Endometrial microvascular endothelial cells (primary cell): Measurements from ENCODE around the gene MYDGF. TPM values are rescaled to one million over a fixed set of nuclear protein-coding genes. Genes with fewer than 3 reads are reported as not detected.

ENCODE experiments used
- in situ Hi-C: cut with HindIII; loops from 2 replicates; pipeline ENCODE4 v1.10.0; 2017; ENCODE audit warnings: low sequenced_read_pairs, low pct_unique_long_range_greater_than_20kb; ENCODE audit errors: inconsistent ontology term
- total RNA-seq: library from RNA; depleted of rRNA; stranded (reverse); fragments of >200 nt; gene quantifications from one replicate; pipeline ENCODE4 v1.2.3, GENCODE V29; 2015; ENCODE audit errors: inconsistent ontology term

MYDGF gene
- total RNA-seq, 1 donor from 2014 or later: 130 TPM

GRCh38 chr19:4622695-4623421 lies 47.3 kb downstream of the MYDGF start:
- in situ Hi-C loops: no loop called here

GRCh38 chr19:4620675-4621074 lies 49.5 kb downstream of the MYDGF start:
- in situ Hi-C loops: no loop called here

- in situ Hi-C loops: no loop called here
Measured at GRCh38 chr19:4619668-4620294, 50.4 kb downstream of the MYDGF start.

- in situ Hi-C loops: no loop called here
Measured at GRCh38 chr19:4618019-4618418, 52.1 kb downstream of the MYDGF start.

GRCh38 chr19:4613254-4613751 lies 56.8 kb downstream of the MYDGF start:
- in situ Hi-C loops: no loop called here

GRCh38 chr19:4609878-4610511 lies 60.1 kb downstream of the MYDGF start:
- in situ Hi-C loops: no loop called here

Other genes with a start within 250 kb of the MYDGF start
- 125 TPM for gene UBXN6, start 212.5 kb downstream of the MYDGF start, total RNA-seq
- gene HDGFL2, start 198.0 kb downstream of the MYDGF start, total RNA-seq: 66.1 TPM
- gene PLIN4, start 151.9 kb downstream of the MYDGF start, total RNA-seq: not detected
- gene PLIN5, start 135.1 kb downstream of the MYDGF start, total RNA-seq: not detected
- 0.28 TPM for gene LRG1, start 130.3 kb downstream of the MYDGF start, total RNA-seq
- 220 TPM for gene SEMA6B, start 110.7 kb downstream of the MYDGF start, total RNA-seq
- gene TNFAIP8L1, start 30.8 kb downstream of the MYDGF start, total RNA-seq: 14.2 TPM
- 58.5 TPM for gene DPP9, start 53.5 kb upstream of the MYDGF start, total RNA-seq
- 11.4 TPM for gene FEM1A, start 121.4 kb upstream of the MYDGF start, total RNA-seq
- 4.8 TPM for gene TICAM1, start 161.4 kb upstream of the MYDGF start, total RNA-seq
- gene PLIN3, start 197.3 kb upstream of the MYDGF start, total RNA-seq: 89.4 TPM
- not detected for gene ARRDC5, start 232.6 kb upstream of the MYDGF start, total RNA-seq
- 63.4 TPM for gene UHRF1, start 239.2 kb upstream of the MYDGF start, total RNA-seq